Measurements from ENCODE around the gene ITPR1.
"Not testable (repeated sequence)": the region's sequence is repeated elsewhere in the genome, so short reads cannot be mapped to it uniquely, and the experiment has no call there.

ITPR1 gene

GRCh38 chr3:4749567-4750002, 256.4 kb downstream of the ITPR1 start:
- no peak for DNase-seq

- DNase-seq, result no peak
These were observed 257.3 kb downstream of the ITPR1 start for GRCh38 chr3:4750306-4750968.

GRCh38 chr3:4751029-4751501, 257.9 kb downstream of the ITPR1 start:
- DNase-seq, result no peak

- DNase-seq, result no peak
These were observed 258.5 kb downstream of the ITPR1 start for GRCh38 chr3:4751502-4752101.

GRCh38 chr3:4752201-4753072, 259.3 kb downstream of the ITPR1 start:
- DNase-seq, result no peak

- no peak for DNase-seq
These were observed 260.0 kb downstream of the ITPR1 start for GRCh38 chr3:4753073-4753691.

- no peak for DNase-seq
These were observed 261.3 kb downstream of the ITPR1 start for GRCh38 chr3:4754180-4755086.

GRCh38 chr3:4755566-4755965, 262.4 kb downstream of the ITPR1 start:
- DNase-seq, result no peak

- no peak for DNase-seq
These were observed 263.1 kb downstream of the ITPR1 start for GRCh38 chr3:4756057-4756775.

- DNase-seq, result no peak
These were observed 263.9 kb downstream of the ITPR1 start for GRCh38 chr3:4756855-4757574.

GRCh38 chr3:4757575-4758248, 264.6 kb downstream of the ITPR1 start:
- DNase-seq, result no peak

GRCh38 chr3:4758249-4758860, 265.2 kb downstream of the ITPR1 start:
- DNase-seq, result no peak

GRCh38 chr3:4758957-4759656, 266.0 kb downstream of the ITPR1 start:
- DNase-seq, result no peak

- DNase-seq, result no peak
These were observed 266.7 kb downstream of the ITPR1 start for GRCh38 chr3:4759689-4760312.

GRCh38 chr3:4761759-4762158, 268.6 kb downstream of the ITPR1 start:
- DNase-seq, result no peak

- not testable (repeated sequence) for DNase-seq
These were observed 269.5 kb downstream of the ITPR1 start for GRCh38 chr3:4762481-4763230.

- no peak for DNase-seq
These were observed 270.6 kb downstream of the ITPR1 start for GRCh38 chr3:4763604-4764247.
